GM18909 (cell line): ENCODE data around the gene WHRN.

Experiments
- ATAC-seq: cut with Tn5 transposase; IDR thresholded peaks from one replicate; pipeline ENCODE4 v1.9.1; 2021; ENCODE audit warnings: mild to moderate bottlenecking; ENCODE audit not compliant: unreplicated experiment, poor library complexity

Gene WHRN

DNA sequence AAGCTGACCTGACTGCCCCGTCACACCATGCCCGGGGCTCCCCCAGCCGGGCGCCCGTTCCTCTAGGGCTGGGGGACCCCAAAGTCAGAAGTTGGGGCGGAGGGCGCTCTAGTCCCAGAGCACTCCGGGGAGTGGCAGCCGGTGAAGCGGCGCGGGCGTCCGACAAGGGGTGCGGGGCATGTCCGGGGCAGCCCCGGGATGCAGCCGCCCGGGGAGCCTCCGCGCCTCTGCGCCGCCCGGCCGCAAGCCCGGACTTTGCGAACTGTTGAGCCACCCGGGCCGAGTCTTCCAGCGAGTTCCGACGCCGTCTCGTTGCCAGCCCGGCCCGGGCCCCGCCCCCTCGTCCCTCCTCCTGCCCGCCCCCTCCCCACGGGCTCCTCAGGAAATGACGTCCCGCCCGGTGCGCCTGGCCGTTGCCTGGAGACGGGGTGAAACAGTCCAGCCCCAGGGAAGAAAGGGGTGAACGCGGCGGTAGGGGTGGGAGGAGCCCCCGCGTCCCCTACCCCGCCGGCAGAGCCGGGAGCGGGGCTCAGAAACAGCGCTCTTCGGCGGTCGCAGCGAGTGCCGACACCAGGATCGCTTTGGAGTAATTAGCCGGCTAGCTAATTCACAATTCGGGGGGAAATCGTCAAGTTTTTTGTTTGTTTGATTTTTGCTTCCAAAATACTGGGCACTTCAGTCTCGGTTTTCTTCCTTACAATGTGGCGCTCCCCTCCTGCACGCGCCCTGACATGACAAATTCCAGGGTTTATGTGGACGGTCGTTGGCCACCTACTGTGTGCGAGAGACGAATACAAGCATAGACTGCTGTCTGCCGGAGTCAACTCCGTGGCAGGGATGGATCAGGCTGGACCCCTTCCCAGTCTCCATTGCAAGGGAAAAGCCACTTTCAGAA is at the start of gene WHRN:
Gene WHRN, minus strand, starts transcription at position 287 of the 895 bp plus-strand sequence. CDS start 672 bp downstream, outside the sequence.
- peak; percentile 84 for ATAC-seq

DNA sequence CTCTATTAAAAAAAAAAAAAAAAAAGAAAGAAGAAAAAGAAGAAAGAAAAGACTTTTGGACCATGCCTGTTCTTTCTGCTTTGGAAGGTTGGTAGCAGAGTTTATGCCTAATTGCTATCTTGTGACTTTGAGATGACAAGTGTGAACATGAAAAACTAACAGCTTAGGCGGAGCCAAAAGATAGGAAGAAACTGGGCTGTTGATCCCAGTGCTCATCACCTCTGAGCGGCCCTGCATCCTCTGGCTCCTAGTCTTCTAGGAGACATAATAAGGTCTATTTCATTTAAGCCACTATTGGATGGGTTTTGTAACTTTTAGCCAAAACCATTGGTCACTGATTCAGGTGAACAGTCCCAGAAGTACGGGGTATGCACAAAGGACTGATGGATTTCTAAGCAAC is 47.9 kb upstream of the WHRN start:
- no peak for ATAC-seq

DNA sequence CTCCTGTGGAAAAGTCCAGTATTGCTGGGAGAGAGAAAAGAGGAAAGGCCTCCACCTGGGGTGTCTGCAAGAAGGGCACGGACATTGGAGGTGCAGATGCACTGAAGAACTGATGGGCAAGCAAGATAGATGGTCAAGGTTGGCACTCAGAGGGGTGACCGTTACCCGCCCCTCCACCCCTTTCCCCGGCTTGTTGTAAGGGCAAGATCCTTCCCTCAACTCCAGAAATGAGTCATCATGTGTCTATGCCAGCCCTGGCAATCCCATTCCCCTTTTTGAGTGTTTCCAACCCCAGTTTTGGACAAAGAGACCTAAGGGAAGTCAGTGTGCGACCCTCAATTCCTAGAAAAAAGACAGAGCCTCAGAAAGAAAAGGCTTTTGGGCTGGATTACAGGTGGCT is 47.4 kb upstream of the WHRN start:
- no peak for ATAC-seq

- ATAC-seq: no peak
These were observed 46.7 kb upstream of the WHRN start for GRCh38 chr9:114551750-114552685.

- no peak for ATAC-seq
These were observed 44.5 kb upstream of the WHRN start for GRCh38 chr9:114549697-114550330.

DNA sequence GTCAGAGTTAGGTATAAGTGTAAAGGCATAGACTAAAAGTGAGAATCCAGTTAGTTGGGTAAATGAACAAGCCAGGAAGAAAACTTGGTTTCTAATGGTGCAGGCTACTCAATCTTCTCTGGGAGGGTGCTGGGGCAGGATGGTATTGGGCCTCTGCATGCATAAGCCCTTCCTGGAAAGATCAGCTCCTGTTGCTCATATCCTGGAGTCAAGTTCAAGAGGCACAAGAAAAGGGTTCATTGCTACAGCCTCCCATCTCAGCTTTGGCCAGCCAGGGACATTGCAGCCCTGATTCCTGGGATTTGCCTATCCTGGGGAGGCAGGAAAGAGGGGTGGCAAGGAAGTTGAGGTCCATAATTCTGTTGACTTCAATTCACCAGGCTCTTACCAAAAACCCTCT is 41.6 kb upstream of the WHRN start:
- no peak for ATAC-seq

GRCh38 chr9:114545055-114545454 is 39.8 kb upstream of the WHRN start:
- no peak for ATAC-seq

- no peak for ATAC-seq
These were observed 34.6 kb upstream of the WHRN start for GRCh38 chr9:114539701-114540380.

- ATAC-seq: peak; percentile 55
These were observed 33.0 kb upstream of the WHRN start for GRCh38 chr9:114538241-114538640.

DNA sequence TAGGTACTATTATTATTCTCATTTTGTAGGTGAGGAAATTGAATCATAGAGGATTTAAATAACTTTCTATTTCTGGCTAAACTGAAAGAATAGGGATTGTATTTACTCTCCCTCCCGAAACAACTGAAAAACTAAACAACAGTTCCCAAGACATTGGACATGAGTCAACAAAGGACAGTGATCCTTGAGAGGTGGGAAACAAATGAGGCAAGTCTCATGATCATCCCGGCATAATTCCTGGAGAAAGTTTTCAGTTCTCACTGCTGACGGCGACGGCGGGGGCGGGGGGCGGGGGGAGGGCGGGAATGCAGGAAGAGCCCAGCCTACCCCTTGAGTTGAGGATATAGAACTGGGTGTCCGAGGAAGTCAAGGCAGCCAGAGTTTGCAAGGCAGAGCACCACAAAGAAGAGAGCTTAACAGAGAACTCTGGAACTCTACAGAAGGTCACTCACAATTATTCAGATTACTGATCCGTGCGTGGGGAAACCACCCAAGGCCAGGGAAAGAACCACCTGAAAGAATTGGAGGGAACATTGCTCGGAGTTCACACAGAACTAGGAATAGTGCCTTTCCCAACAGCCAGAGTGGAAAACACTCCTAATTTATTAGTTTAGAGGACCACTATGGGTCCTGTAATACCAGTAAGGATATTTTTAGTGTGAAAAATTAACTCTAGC is 27.4 kb upstream of the WHRN start:
- ATAC-seq: no peak

GRCh38 chr9:114529285-114529684 is 24.0 kb upstream of the WHRN start:
- ATAC-seq: no peak

DNA sequence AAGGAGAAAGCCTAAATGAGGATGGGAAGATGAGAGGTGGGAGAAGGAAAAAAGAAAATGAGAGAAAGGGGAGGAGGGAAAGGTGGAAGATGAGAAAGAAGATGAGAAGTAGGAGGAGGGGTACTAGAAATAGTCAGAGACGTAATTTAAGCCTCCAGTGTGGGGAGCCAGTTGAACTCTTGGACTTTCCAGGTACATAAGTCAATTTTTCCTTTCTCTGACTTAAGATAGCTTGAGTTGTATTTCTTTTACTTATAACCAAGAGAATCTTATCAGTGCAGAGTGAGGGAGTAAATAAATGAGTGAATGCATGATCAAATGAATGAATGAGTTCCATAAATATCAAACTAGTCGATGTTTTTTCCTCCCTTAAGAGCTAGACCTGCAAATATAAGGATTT is 21.5 kb upstream of the WHRN start:
- no peak for ATAC-seq

DNA sequence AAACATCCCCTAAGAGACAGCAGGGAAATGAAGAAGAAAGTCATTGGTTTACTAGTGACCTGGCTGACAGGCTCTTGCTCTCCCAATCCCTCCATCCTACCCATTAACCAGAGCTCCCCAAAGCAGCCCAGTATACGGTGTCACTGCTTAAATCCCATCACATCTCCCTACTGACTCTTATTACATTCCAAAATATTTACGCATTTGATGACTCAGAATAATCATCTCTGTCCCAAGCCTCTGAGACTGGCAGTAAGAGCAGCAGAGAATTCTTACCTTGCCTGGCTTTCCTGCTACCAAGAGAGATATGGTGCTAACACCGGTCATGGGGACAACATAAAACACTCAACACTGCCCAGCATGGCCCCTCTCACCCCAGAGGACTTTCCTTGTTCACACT is 20.2 kb upstream of the WHRN start:
- ATAC-seq: no peak

- no peak for ATAC-seq
These were observed 19.0 kb upstream of the WHRN start for GRCh38 chr9:114524247-114524681.

GRCh38 chr9:114522847-114523246 is 17.6 kb upstream of the WHRN start:
- no peak for ATAC-seq

DNA sequence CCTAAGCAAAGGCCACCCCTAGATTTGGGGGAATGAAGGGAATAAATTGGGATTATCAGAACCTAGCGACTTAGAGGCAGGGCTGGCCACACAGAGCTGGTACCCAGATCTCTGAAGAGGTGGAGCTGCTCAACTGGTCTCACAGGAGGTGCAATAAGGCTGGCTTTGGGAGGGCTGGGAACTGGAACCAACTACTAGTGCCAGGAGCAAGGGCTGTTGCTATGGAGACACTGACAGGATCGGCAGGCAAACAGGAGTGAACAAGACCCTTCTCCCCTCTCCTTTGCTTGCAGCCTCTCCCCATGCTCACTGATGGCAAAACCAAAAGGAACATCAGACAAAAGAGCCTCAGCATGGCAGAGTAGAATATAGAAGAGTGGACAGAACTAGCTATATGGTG is 17.0 kb upstream of the WHRN start:
- no peak for ATAC-seq

GRCh38 chr9:114521846-114522245 is 16.6 kb upstream of the WHRN start:
- no peak for ATAC-seq

DNA sequence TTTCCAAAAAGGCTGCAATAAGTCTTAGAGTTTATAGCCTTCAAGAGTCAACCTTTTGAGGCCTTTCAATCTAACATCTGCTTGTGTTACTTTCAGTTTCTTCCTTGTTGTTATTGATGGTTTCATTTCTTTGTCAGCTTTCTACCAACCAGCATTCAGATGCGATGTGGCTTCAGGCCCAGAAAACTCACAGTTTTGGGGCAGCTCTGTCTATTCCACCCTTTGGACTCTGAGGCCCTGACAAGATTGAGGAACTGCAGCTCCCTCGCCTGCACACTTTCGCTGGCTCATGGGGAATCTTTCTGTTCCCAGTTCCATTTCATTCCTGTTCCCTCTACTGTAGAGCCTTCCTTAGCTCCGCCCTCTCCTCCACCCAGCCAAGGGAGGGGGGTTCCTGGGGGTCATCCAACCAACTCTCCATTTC is 13.3 kb upstream of the WHRN start:
- peak; percentile 81 for ATAC-seq

DNA sequence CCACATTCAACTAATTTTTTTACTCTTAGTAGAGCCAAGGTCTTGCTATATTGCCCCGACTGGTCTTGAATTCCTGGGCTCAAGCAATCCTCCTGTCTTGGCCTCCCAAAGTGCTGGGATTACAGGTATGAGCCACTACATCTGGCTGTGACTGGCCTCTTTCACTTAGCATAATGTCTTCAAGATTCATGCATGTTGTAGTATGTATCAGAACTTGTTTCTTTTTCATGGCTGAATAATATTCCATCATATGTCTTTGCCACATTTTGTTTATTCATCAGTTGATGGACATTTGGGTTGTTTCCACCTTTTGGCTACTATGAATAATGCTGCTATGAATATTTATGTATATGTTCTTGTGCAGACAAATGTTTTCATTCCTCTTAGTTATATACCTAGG is 12.8 kb upstream of the WHRN start:
- no peak for ATAC-seq
